Nephron progenitor cell (in vitro differentiated cells): ENCODE measurements around the gene LOXHD1.
A peak's percentile ranks its signal among the peaks of the same experiment; 100 is the strongest.

Experiments used
- DNase-seq: peaks from one replicate; pipeline ENCODE4 v3.0.0; 2021
- H3K27ac Mint-ChIP-seq: 2 replicates; pipeline ENCODE4 v1.8.0; 2021; ENCODE audit warnings: mild to moderate bottlenecking, moderate library complexity, mixed read lengths
- H3K27me3 Mint-ChIP-seq: 2 replicates; pipeline ENCODE4 v1.8.0; 2021; ENCODE audit warnings: mild to moderate bottlenecking, low read depth, mixed read lengths; ENCODE audit not compliant: poor library complexity
- H3K36me3 Mint-ChIP-seq: 2 replicates; pipeline ENCODE4 v1.8.0; 2021; ENCODE audit warnings: low read depth, mixed read lengths
- H3K4me1 Mint-ChIP-seq: 2 replicates; pipeline ENCODE4 v1.8.0; 2021; ENCODE audit warnings: mixed read lengths
- H3K4me3 Mint-ChIP-seq: 2 replicates; pipeline ENCODE4 v1.8.0; 2021; ENCODE audit warnings: mild to moderate bottlenecking, moderate library complexity, mixed read lengths
- H3K9me3 Mint-ChIP-seq: 2 replicates; pipeline ENCODE4 v1.8.0; 2021; ENCODE audit warnings: mild to moderate bottlenecking, moderate library complexity, mixed read lengths
- TF ChIP-seq, protein P1 (sequence below): fragments of 200-600 bp; sonication (generic); IDR thresholded peaks from 2 replicates; pipeline ENCODE4 v1.5.0; 2021; ENCODE audit warnings: antibody characterized with exemption

Gene LOXHD1

GRCh38 chr18:46668694-46669093, 11.7 kb upstream of the LOXHD1 start:
- H3K9me3 Mint-ChIP-seq = peaks cover 1% of the 10 kb centered on the region
- peaks cover 10% of the 10 kb centered on the region for H3K4me1 Mint-ChIP-seq
- no peak for DNase-seq
- no peaks in the 10 kb centered on the region for H3K36me3 Mint-ChIP-seq
- no peak overlapping the region for H3K27ac Mint-ChIP-seq
- no peak overlapping the region for H3K4me3 Mint-ChIP-seq
- peaks cover 40% of the 10 kb centered on the region for H3K27me3 Mint-ChIP-seq
- TF ChIP-seq, protein P1, sequence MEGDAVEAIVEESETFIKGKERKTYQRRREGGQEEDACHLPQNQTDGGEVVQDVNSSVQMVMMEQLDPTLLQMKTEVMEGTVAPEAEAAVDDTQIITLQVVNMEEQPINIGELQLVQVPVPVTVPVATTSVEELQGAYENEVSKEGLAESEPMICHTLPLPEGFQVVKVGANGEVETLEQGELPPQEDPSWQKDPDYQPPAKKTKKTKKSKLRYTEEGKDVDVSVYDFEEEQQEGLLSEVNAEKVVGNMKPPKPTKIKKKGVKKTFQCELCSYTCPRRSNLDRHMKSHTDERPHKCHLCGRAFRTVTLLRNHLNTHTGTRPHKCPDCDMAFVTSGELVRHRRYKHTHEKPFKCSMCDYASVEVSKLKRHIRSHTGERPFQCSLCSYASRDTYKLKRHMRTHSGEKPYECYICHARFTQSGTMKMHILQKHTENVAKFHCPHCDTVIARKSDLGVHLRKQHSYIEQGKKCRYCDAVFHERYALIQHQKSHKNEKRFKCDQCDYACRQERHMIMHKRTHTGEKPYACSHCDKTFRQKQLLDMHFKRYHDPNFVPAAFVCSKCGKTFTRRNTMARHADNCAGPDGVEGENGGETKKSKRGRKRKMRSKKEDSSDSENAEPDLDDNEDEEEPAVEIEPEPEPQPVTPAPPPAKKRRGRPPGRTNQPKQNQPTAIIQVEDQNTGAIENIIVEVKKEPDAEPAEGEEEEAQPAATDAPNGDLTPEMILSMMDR = no peak

GRCh38 chr18:46668135-46668534, 11.1 kb upstream of the LOXHD1 start:
- peaks cover 41% of the 10 kb centered on the region for H3K27me3 Mint-ChIP-seq
- DNase-seq = no peak
- peaks cover 7% of the 10 kb centered on the region for H3K9me3 Mint-ChIP-seq
- H3K36me3 Mint-ChIP-seq = no peaks in the 10 kb centered on the region
- TF ChIP-seq, protein P1 = no peak
- H3K27ac Mint-ChIP-seq = no peak overlapping the region
- peaks cover 8% of the 10 kb centered on the region for H3K4me1 Mint-ChIP-seq
- no peak overlapping the region for H3K4me3 Mint-ChIP-seq

DNA sequence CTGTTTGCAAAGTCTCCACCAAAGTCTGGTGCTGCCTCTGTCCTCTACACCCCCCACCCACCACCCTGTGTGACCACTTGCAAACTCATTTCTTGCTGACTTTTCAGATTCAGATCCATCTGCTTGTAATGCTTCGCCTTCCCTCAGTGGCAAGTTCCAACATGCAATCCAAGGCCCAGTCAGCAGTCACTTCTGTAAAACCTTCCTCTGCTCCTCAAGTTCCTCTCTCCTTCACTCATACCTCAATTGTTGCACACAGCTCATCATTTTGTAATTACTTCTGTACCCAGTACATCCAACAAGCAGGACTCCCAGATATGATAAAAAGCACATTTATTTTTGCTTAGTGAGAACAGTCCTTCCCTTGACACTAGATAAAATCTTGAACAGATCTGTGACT, 6.5 kb upstream of the LOXHD1 start:
- Mint-ChIP-seq H3K4me3 (no peak overlapping the region), H3K27me3 (peaks cover 31% of the 10 kb centered on the region), H3K27ac (no peak overlapping the region), H3K36me3 (no peaks in the 10 kb centered on the region), H3K9me3 (peaks cover 10% of the 10 kb centered on the region), H3K4me1 (peaks cover 9% of the 10 kb centered on the region)
- no peak for DNase-seq
- TF ChIP-seq, protein P1 = no peak

- H3K27me3 Mint-ChIP-seq = peaks cover 22% of the 10 kb centered on the region
- peak; percentile 21 for DNase-seq
- peaks cover 10% of the 10 kb centered on the region for H3K9me3 Mint-ChIP-seq
- no peak overlapping the region for H3K4me3 Mint-ChIP-seq
- TF ChIP-seq, protein P1 = no peak
- H3K27ac Mint-ChIP-seq = no peak overlapping the region
- H3K36me3 Mint-ChIP-seq = no peaks in the 10 kb centered on the region
- H3K4me1 Mint-ChIP-seq = peaks cover 21% of the 10 kb centered on the region
Observed at GRCh38 chr18:46660957-46661749, 4.1 kb upstream of the LOXHD1 start.

DNA sequence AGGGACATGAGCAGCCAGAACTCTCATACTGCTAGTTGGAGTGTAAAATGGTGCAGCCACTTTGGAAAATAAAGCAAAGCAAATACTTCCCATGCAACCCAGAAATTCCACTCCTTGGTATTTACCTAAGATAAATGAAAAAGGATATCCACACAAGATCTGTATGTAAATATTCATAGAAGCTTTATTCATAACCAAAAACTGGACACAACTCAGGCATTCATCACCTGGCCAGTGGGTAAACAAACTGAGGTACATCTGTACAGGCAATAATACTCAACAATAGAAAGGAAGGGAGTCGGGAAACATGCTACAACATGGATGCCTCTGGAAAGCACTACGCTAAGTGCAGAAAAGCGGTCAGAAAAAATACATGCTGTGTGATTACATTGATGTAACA, 2.5 kb upstream of the LOXHD1 start:
- TF ChIP-seq, protein P1 = no peak
- peaks cover 17% of the 10 kb centered on the region for H3K4me1 Mint-ChIP-seq
- no peaks in the 10 kb centered on the region for H3K36me3 Mint-ChIP-seq
- H3K4me3 Mint-ChIP-seq = no peak overlapping the region
- no peak for DNase-seq
- H3K27ac Mint-ChIP-seq = no peak overlapping the region
- H3K9me3 Mint-ChIP-seq = peaks cover 10% of the 10 kb centered on the region
- H3K27me3 Mint-ChIP-seq = peaks cover 21% of the 10 kb centered on the region
